ENCODE results near the gene HPCA.

DNA sequence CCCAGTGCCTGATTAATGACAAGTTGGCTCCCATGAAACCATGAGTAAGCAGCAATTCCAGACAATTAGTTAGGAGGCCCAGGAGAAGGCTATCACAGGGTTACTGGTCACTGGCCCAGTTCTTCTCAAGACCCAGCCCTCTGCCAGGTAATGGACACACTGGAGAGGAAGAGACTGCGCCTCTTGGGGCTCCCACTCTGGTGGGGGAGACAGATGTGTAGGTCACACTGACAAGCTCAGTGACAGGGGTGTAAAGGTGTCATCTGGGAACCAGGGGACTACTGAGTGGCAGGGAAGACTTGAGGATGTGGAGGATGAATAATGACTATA, 4.9 kb downstream of the HPCA start:
- TF ChIP-seq EZH2 (IDR thresholded peaks at IDR 0.05), result no peak
- no peak for TF ChIP-seq POLR2AphosphoS5 (IDR thresholded peaks at IDR 0.05; ENCODE audit: borderline replicate concordance, low read depth, low read length)

Measured in SK-N-MC (cell line).